Measurements from ENCODE around the gene AADACL3. TPM values are rescaled to one million over a fixed set of nuclear protein-coding genes. Genes with fewer than 3 reads are reported as not detected.

Gene AADACL3
- total RNA-seq, 2 donors from 2014 or later = not detected

- DNase-seq (ENCODE audit: low spot score in 2 of 2) = no peak
- Mint-ChIP-seq H3K27ac (no peak overlapping the region), H3K9me3 (no peaks in the 10 kb centered on the region), H3K36me3 (no peaks in the 10 kb centered on the region)
- ATAC-seq = no peak
Observed at GRCh38 chr1:12775443-12775842, 59.5 kb downstream of the AADACL3 start.

- ATAC-seq (no peak), DNase-seq (ENCODE audit: low spot score in 2 of 2) (no peak)
- Mint-ChIP-seq H3K9me3 (no peaks in the 10 kb centered on the region), H3K27ac (no peak overlapping the region), H3K36me3 (no peaks in the 10 kb centered on the region)
Observed at GRCh38 chr1:12776801-12777557, 61.1 kb downstream of the AADACL3 start.

Other genes starting within 250 kb of the AADACL3 start
- 10 to 100 TPM; 85.2 to 93.9 TPM for gene DHRS3, start 97.9 kb upstream of the AADACL3 start, total RNA-seq
- gene AADACL4, start 72.0 kb upstream of the AADACL3 start, total RNA-seq = not detected
- gene CFAP107, start 30.1 kb downstream of the AADACL3 start, total RNA-seq = not detected
- not detected for gene PRAMEF12, start 57.6 kb downstream of the AADACL3 start, total RNA-seq
- gene PRAMEF1, start 75.3 kb downstream of the AADACL3 start, total RNA-seq = not detected
- not detected for gene PRAMEF11, start 115.3 kb downstream of the AADACL3 start, total RNA-seq
- gene HNRNPCL1, start 132.6 kb downstream of the AADACL3 start, total RNA-seq = not detected
- gene PRAMEF2, start 141.0 kb downstream of the AADACL3 start, total RNA-seq = not detected
- not detected for gene PRAMEF4, start 170.1 kb downstream of the AADACL3 start, total RNA-seq
- not detected for gene PRAMEF10, start 182.2 kb downstream of the AADACL3 start, total RNA-seq
- not detected for gene PRAMEF7, start 200.5 kb downstream of the AADACL3 start, total RNA-seq
- not detected for gene PRAMEF6, start 231.5 kb downstream of the AADACL3 start, total RNA-seq